ENCODE measurements around the gene DNAH8.
A peak's percentile ranks its signal among the peaks of the same experiment; 100 is the strongest.

Gene DNAH8

GRCh38 chr6:38976051-38976450 lies 260.9 kb downstream of the DNAH8 start:
- DNase-seq: no peak

DNA sequence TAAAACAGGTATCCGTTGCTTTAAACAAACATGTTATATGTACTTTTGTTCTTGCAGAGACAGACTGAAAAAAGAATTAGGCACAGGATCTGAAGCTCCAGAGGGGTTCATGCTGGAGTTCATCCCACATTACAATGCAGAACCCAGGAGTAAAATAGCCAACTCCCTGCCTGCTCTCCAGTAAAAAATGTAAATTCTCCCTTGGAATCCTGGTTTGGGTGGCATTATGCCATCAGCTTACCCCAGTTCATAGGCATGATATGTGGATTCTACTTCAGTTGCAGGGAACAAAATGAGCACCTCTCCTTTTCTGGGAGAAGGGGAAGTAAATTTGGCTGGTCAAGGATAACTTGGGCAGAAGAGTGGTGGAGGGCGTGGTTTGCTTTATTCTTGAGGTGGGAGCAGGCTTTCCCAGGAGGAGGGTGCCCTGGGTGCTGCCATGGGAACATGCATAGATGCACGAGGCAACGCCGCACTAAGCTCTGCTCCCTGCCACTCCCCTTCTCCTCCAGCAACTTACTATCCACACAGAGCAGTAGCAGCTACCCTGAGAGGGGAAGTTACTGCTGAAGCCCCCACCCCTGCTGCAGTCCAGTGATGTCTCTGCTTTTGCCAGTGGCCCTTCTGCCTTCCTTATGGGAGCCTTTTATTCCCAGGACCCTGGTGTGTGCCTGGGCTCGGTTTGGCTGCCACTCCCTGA lies 261.8 kb downstream of the DNAH8 start:
- no peak for DNase-seq

DNA sequence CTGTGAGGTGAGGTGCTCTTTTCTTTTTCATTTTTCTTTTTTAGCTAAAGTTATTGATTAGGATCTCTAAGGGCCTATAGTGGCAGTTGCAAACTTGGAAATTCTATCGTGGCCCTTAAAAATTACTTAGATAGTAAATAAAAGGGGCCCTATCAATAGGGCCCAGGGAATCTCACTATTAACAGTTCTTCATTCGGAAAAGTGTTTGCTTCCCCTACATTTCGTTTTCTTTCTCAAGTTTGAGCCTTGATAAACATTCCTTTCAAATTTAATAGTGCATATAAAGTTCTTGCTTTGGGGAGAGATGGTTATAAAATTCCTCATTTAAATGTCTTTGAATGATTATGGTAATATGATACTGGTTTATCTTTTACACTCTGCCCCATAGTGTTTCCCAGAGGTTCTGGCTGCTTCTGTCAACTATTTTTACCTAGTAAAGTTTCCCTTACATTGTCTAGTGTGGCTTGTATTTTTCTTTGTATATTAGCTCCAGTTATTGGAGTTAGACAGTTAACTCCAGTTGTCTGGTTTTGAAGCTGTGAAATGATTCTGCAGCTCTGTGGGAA lies 263.1 kb downstream of the DNAH8 start:
- DNase-seq: no peak

- DNase-seq: no peak
Observed at GRCh38 chr6:38982470-38982869, 267.4 kb downstream of the DNAH8 start.

DNA sequence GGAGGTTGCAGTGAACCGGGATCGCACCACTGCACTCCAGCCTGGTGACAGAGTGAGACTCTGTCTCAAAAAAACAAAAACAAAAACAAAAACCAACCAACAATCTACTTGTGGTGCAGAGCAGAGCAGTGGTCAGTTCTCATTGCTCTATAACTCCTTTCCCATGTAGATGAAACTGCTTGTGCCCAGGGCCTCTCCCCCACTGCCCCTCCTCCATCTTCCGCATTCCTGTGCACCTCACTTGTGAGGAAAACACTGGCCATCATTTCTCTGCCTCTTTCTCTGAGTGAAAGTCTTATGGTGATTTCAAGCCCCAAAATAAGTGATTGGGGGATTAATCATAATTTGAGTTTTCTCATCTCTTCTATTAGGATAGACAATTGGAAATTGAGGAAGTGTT lies 269.6 kb downstream of the DNAH8 start:
- DNase-seq: no peak

DNA sequence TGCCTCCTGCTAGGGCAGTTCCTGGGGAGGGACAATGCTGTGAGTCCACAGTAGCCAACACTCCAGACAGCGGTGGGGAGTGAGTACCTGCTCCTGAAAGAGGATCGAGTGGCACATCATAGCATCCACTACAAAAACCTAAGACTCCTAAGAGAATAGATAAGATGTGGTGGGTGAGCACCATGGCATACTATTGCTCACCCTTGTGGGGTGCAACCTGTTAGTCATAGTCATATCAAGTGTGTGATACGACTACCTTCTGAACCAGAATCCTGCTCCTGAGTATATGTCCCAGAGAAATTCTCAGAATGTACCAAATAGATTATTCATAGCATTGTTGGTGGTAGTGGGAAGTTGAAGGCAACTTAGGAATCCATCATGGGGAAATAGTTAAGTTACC lies 270.7 kb downstream of the DNAH8 start:
- no peak for DNase-seq

GRCh38 chr6:38987503-38987902 lies 272.4 kb downstream of the DNAH8 start:
- no peak for DNase-seq

- no peak for DNase-seq
Observed at GRCh38 chr6:38988736-38989449, 273.8 kb downstream of the DNAH8 start.

DNA sequence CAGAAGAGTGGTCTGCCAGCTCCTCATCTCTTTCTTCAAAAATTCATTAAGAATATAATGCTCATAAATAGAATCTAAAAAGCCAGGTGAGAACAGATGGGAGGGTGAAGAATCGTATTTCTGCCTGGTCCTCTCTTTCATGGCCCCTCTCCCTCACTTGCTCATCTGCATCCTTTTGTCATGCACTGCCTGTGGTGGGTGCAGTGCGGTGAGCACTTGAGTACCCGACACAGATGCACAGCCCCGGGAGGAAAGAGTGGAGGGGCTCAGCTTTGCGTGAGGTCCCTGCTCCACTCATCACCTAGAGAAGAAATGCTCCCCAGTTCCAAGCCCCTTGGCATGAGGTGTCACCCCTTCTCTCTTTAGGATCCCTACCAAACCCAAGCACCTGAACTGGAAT lies 275.4 kb downstream of the DNAH8 start:
- DNase-seq: no peak

DNA sequence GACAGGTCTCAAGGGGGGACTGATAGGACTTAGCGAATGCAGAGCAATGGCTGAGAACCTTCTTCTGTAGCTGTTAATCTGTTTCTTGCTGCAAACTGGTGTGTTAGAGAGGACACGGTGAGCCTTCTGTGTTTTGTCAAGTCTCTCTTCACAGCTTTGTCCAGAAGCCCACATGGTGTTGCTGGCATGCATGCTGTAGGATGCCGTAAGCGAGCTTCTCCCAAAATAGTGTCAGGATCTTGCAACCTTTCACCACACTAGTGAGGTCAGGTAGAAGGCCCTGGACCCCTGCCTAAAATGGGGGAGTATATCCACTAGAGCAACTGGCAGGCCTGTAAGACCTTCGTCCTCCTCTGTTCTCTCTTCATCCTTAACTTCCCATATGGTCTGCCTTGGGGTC lies 281.6 kb downstream of the DNAH8 start:
- DNase-seq: no peak

DNA sequence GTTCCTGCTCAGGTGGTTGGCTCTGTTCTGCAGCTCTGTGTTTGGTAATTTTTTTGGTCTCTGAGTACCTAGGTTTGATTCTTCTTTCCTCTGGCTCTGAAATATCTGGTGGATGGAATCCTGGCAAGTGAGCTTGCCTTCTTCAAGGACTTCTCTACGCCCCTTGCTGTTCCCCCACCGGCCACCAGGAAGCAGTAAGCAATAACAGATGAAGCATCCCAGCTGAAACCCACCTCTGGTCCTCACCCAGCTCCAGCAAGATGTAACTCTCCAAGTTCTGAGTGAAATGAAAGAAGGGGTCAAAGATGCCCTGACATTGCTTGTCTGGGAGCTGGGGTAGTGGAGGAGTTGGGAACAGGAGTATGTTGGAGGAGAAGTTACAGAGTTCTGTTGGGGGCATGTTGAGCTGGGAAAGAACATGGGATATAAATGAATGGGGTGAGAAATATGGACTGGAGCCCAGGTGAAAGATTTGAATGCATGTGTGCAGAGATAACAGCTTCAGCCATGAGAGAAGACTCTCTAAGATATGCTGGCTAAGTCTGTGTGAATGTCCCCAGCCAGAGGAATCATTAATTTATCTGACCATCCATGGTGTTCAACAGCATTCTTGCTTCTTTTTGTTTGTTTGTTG lies 282.1 kb downstream of the DNAH8 start:
- DNase-seq: peak in 1 of 2 experiments; percentile 15

DNA sequence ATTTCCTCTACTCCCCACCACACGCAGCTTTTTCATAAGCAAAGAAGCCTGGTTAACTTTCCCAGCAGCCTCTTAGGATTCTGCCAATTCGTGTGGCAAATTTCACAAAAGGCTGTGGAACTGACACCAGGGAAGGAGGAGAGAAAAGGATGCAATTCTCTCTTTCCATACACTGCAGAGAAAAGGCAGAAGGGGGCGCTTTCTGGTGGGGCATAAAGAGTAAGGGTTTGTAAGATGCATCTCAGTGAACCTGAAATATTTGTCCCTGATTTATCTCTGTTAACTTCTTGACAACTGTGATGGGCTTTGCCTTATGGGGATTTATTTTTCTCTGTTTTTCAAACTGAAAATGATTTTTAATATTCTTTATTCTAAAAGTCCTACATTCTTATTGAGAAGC lies 288.0 kb downstream of the DNAH8 start:
- DNase-seq: no peak

GRCh38 chr6:39003492-39003891 lies 288.4 kb downstream of the DNAH8 start:
- no peak for DNase-seq

DNA sequence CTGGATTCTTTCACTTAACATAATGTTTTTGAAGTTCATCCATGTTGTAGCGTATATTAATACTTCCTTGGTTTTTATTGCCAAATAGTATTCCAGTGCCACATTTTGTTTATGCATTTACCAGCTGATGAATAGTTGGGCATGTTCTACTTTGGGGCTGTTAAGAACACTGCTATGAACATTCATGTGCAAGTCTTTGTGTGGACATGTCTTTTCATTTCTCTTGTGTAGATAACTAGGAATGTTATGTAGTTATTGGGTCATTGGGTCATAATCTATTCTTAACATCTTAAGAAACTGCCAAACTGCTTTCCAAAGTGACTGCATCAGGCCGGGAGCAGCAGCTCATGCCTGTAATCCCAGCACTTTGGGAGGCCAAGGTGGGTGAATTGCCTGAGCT lies 289.7 kb downstream of the DNAH8 start:
- no peak for DNase-seq

DNA sequence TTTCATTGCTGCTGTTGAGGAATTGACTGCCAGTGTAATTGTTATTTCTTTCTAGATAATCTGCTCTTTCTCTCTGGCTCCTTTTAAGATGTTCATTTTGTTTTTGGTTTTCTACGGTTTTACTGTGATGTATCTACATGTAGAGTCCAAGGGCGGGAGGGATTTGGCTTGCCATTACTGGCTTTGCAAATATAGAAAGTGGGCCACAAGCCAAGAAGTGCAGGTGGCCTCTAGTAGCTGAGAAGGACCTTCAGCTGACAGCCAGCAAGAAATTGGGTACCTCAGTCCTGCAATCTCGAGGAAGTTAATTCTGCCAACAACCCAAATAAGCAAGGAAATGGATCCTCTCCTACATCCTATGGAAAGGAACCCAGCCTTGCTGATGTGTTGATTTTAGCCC lies 290.7 kb downstream of the DNAH8 start:
- no peak for DNase-seq

GRCh38 chr6:39007575-39007974 lies 292.5 kb downstream of the DNAH8 start:
- DNase-seq: no peak

DNA sequence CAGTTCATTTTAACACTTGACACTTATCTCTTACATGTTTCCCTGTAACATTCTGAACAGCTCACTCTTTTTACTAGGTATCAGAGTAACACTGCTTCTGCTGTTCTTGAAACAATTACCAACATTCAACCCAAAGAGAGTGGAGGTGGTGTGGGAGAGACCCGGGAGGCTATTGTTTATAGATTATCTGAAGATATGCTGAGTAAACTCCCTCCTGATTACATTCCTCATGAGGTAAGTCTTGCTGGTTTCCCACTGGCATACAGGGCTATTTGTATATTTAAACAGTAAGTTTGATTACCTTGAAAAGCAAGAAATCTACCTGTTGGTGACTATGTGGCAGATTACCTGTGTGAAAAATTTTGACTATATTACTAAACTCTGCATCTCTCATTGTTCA lies 293.6 kb downstream of the DNAH8 start:
- DNase-seq: no peak

DNA sequence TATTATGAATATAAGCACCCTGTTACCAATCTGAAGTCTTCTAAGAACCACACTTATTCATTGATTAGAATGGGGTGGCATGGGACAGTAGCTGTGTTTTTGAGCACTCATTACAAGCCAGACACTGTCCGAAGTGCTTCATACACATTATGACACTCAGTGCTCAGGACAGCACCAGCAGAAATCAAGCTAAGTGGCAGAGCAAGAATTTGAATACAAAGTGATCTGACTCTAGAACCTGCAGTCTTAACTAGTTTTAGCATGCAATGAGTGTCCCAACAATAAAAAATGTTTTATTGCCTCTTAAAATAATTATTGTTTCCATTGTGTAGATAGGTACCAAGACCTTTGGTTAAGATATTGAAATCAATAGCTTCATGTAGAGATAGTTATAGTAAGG lies 294.4 kb downstream of the DNAH8 start:
- no peak for DNase-seq

DNA sequence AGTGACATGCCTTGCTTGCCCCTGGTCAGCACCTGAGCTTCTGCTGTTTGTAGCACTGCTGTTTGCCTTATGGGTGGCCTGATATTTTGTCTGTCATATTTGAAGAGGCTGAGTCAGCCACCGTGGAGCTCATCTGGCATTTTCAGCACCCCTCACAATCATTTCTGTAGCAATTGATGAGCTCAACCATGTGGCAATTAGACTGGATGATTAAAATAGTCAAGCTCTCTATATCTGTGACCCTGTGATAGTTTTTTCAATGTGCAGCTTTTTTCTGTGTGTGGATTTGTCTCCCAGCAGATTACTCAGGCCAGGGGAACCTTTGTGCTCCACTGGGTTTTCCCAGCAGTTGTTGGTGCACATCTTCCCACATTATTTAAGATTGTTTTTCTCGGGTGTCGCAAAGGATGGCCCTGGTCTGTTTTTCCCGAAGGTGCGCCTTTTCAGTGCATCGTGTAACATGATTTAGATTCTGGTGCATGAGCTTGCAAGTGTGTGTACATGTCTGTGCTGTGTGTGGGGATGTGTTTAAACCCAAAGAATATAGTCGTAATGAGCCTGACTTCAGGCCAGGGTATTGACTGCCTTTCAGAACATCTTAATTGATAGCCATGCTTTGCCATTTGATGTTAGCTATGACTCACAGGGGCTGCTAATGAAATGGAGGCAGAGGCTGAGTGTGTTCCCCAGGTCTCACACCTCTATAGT lies 301.9 kb downstream of the DNAH8 start:
- no peak for DNase-seq

- DNase-seq: no peak
Observed at GRCh38 chr6:39017547-39017880, 302.4 kb downstream of the DNAH8 start.

DNA sequence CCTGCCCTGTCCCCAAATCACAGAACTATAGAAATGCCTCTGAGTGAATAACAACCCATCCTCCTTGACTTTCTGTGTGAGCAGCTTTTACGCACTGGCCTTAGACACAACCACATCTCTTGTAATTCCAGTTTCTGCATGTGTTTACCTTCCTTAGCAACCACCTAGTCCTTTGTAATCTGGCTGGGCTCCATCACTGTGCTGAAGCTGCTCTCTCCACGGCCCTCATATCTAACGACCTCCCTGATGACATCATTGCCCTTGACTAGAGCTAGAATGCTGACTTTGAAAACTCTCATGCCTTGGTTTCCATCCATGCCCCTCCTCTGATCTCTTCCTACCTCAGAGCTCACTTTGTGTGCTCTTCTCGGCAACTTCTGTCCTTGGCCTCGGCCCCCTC lies 303.0 kb downstream of the DNAH8 start:
- DNase-seq: no peak

DNA sequence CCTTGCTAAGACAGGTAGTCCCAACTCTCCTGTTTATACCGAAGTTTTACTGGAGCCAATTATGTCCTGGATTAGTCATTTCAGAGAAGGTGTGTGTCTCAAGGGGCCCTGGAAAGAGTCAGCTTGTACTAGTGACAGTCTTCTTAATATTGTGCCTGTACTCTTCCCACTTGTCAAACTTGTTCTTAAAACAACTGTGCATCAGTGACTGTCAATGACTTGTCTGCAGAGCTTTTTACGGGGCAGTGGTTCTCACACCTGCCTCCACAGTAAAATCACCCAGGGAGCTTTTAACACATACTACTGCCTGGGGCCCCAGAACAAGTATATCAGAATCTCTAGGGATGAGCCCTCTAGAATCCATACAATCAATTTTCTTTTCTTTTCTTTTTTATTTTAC lies 305.0 kb downstream of the DNAH8 start:
- DNase-seq: no peak

GRCh38 chr6:39021041-39021440 lies 305.9 kb downstream of the DNAH8 start:
- no peak for DNase-seq

GRCh38 chr6:39021779-39022178 lies 306.7 kb downstream of the DNAH8 start:
- DNase-seq: no peak
